Activated B cell treated with CpG ODN at 0.5 μM for 24 hours (primary cell): Measurements from ENCODE around the gene ABHD3. TPM values are rescaled to one million over a fixed set of nuclear protein-coding genes. Genes with fewer than 3 reads are reported as not detected.
A peak's percentile ranks its signal among the peaks of the same experiment; 100 is the strongest.
"Not testable (repeated sequence)": the region's sequence is repeated elsewhere in the genome, so short reads cannot be mapped to it uniquely, and the experiment has no call there.

Experiments
- ATAC-seq: fragments of 200-7000 bp; cut with Tn5 transposase; one replicate; pipeline ENCODE4 v1.10.0; 2021; ENCODE audit warnings: low read depth, mild to moderate bottlenecking, moderate library complexity
- CTCF ChIA-PET: fragments of 350-600 bp; sonication (Branson Sonifier 250); formaldehyde crosslinking; loops from one replicate; lab custom pipeline; 2021; ENCODE audit warnings: antibody characterized with exemption; lab: Charles Lee
- POLR2A ChIA-PET: fragments of 350-600 bp; sonication (Branson Sonifier 250); formaldehyde crosslinking; loops from one replicate; lab custom pipeline; 2021; ENCODE audit warnings: antibody characterized with exemption; lab: Charles Lee
- DNase-seq: peaks from one replicate; pipeline ENCODE4 v3.0.0; 2022
- H3K27ac Mint-ChIP-seq: one replicate; pipeline ENCODE4 v1.8.0; 2020; ENCODE audit warnings: mixed read lengths
- H3K27me3 Mint-ChIP-seq: one replicate; pipeline ENCODE4 v1.8.0; 2021; ENCODE audit warnings: mixed read lengths
- H3K36me3 Mint-ChIP-seq: one replicate; pipeline ENCODE4 v1.8.0; 2021; ENCODE audit warnings: low read depth, mixed read lengths
- H3K4me1 Mint-ChIP-seq: one replicate; pipeline ENCODE4 v1.8.0; 2021; ENCODE audit warnings: mixed read lengths
- H3K4me3 Mint-ChIP-seq: one replicate; pipeline ENCODE4 v1.8.0; 2020; ENCODE audit warnings: mild to moderate bottlenecking, mixed read lengths
- H3K9me3 Mint-ChIP-seq: one replicate; pipeline ENCODE4 v1.8.0; 2020; ENCODE audit warnings: mixed read lengths
- intact Hi-C: fragments of 100-400 bp; cut with micrococcal nuclease; formaldehyde crosslinking; loops from one replicate; pipeline ENCODE4 v1.15.1; 2024
- total RNA-seq: library from RNA; stranded (reverse); gene quantifications from 2 replicates; pipeline ENCODE4 v1.2.3, GENCODE V29; 2022
- TF ChIP-seq, protein P1 (sequence below): fragments of 200-600 bp; IDR thresholded peaks from one replicate; pipeline ENCODE4 v1.8.0; 2022; ENCODE audit warnings: antibody characterized with exemption, mild to moderate bottlenecking

The ABHD3 gene
- total RNA-seq, 1 donor from 2014 or later, result 29.5 TPM

GRCh38 chr18:21689736-21690135 lies 14.8 kb downstream of the ABHD3 start:
- Mint-ChIP-seq H3K4me1 (peaks cover 28% of the 10 kb centered on the region), H3K36me3 (peaks cover 39% of the 10 kb centered on the region), H3K9me3 (peaks cover 4% of the 10 kb centered on the region), H3K27me3 (no peaks in the 10 kb centered on the region), H3K27ac (no peak overlapping the region), H3K4me3 (no peak overlapping the region)
- ChIA-PET POLR2A (interaction anchor here (0.7 to 1.0 kb wide), 2 partner anchors 14 to 77 kb away, joined by 4 to 10 read pairs; no protein-coding TSS in a partner anchor), CTCF (no interaction called here)
- intact Hi-C loops, result loop anchor here (5.0 kb wide), 1 partner anchor 52 kb away; no protein-coding TSS in a partner anchor
- ATAC-seq (no peak), DNase-seq (no peak)
- TF ChIP-seq, protein P1, sequence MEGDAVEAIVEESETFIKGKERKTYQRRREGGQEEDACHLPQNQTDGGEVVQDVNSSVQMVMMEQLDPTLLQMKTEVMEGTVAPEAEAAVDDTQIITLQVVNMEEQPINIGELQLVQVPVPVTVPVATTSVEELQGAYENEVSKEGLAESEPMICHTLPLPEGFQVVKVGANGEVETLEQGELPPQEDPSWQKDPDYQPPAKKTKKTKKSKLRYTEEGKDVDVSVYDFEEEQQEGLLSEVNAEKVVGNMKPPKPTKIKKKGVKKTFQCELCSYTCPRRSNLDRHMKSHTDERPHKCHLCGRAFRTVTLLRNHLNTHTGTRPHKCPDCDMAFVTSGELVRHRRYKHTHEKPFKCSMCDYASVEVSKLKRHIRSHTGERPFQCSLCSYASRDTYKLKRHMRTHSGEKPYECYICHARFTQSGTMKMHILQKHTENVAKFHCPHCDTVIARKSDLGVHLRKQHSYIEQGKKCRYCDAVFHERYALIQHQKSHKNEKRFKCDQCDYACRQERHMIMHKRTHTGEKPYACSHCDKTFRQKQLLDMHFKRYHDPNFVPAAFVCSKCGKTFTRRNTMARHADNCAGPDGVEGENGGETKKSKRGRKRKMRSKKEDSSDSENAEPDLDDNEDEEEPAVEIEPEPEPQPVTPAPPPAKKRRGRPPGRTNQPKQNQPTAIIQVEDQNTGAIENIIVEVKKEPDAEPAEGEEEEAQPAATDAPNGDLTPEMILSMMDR, result no peak

DNA sequence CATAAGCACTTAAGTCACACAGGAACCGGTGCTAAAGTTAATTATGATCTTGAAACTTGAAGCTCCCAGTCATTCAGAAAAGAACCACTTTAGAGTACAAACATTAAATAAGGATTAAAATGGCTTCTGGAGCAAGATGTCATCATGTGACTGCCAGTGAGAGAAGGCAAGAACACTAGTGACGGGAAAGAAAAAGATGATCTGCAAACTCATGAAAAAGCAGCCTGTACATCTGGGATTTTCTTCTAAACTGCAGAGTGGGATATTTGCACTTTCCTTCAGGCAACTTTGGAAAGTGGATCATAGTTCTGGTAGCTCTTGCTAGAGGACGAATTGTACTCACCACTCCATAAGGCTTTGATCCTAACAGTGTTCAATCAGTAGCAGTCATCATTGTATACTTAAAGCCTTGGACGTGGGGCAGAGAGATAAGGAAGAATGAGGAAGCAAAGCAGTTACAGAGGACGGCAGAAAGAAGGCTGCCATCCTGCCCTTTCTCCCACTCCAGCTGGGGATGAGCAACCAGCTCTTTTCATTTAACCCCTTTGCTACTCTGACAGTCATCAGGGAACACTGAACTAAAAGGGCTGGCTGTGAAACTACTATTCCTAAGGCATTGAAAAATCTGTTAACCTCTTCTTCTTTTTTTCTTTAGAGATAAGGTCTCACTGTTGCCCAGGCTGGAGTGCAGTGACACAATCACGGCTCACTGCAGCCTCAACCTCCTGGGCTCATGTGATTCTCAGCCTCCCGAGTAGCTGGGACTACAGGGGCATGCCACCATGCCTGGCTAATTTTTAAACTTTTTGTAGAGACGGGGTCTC lies 18.1 kb downstream of the ABHD3 start:
- no peak for ATAC-seq
- Mint-ChIP-seq H3K36me3 (peaks cover 23% of the 10 kb centered on the region), H3K27ac (peak overlapping the region; percentile 88), H3K27me3 (no peaks in the 10 kb centered on the region), H3K9me3 (peaks cover 4% of the 10 kb centered on the region), H3K4me1 (peaks cover 34% of the 10 kb centered on the region), H3K4me3 (no peak overlapping the region)
- DNase-seq, result no peak
- ChIA-PET CTCF (no interaction called here), POLR2A (interaction anchor here (0.9 to 3.4 kb wide), 7 partner anchors 15 to 86 kb away, joined by 3 to 23 read pairs (median 5); partner anchors contain the start of genes ABHD3, ESCO1, MIB1 and SNRPD1)
- intact Hi-C loops, result loop anchor here (5.0 kb wide), 1 partner anchor 49 kb away; no protein-coding TSS in a partner anchor
- TF ChIP-seq, protein P1, result no peak

DNA sequence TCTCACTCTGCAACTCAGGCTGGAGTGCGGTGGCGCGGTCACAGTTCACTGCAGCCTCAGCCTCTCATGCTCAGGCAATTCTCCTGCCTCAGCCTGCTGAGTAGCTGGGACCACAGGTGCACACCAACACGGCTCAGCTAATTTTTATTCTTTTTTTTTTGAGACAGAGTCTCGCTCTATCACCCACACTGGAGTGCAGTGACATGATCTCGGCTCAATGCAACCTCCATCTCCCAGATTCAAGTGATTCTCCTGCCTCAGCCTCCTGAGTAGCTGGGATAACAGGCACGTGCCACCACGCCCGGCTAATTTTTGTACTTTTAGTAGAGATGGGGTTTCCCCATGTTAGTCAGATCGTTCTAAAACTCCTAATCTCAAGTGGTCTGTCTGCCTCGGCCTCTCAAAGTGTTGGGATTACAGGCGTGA lies 19.0 kb downstream of the ABHD3 start:
- DNase-seq (peak; percentile 27), ATAC-seq (peak; percentile 82)
- POLR2A ChIA-PET, result interaction anchor here (0.6 to 3.4 kb wide), 12 partner anchors 14 to 89 kb away, joined by 3 to 23 read pairs (median 4); partner anchors contain the start of genes ABHD3, ESCO1, MIB1 and SNRPD1
- H3K9me3 Mint-ChIP-seq, CTCF ChIA-PET, H3K27me3 Mint-ChIP-seq: not testable (repeated sequence)
- peaks cover 34% of the 10 kb centered on the region for H3K4me1 Mint-ChIP-seq
- peak overlapping the region; percentile 73 for H3K4me3 Mint-ChIP-seq
- intact Hi-C loops, result loop anchor here (1.0 to 5.0 kb wide), 4 partner anchors 19 to 73 kb away; partner anchors contain the start of genes ABHD3, MIB1 and SNRPD1
- peak overlapping the region; percentile 88 for H3K27ac Mint-ChIP-seq
- H3K36me3 Mint-ChIP-seq, result peaks cover 16% of the 10 kb centered on the region

DNA sequence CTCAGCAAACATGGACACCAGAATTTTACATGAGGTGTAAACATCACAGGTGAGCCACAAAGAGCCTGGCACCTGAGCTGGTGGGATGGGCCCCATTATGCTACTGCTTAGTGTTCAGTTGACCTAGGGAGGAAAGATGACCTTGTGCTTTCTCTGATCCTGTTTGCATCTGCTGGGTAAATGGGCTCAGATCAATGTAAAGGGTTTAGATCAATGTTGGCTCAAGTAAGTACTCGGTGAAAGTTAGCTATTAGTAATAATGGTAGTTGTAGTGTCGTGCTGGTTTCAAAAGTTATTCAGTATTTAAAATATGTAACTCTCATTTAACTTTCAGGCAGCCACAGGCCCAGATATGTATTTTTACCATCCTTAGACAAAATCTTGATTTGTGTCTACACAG lies 19.8 kb downstream of the ABHD3 start:
- intact Hi-C loops, result loop anchor here (1.0 to 5.0 kb wide), 4 partner anchors 20 to 72 kb away; partner anchors contain the start of genes ABHD3, MIB1 and SNRPD1
- no peak for DNase-seq
- Mint-ChIP-seq H3K4me1 (peaks cover 33% of the 10 kb centered on the region), H3K27ac (peak overlapping the region; percentile 88), H3K36me3 (peaks cover 13% of the 10 kb centered on the region), H3K4me3 (no peak overlapping the region), H3K9me3 (peaks cover 3% of the 10 kb centered on the region), H3K27me3 (no peaks in the 10 kb centered on the region)
- ATAC-seq, result no peak
- POLR2A ChIA-PET, result interaction anchor here (1.2 to 3.4 kb wide), 5 partner anchors 15 to 84 kb away, joined by 3 to 23 read pairs (median 13); partner anchors contain the start of genes ABHD3, ESCO1, MIB1 and SNRPD1
- CTCF ChIA-PET, result no interaction called here
- TF ChIP-seq, protein P1, result no peak

DNA sequence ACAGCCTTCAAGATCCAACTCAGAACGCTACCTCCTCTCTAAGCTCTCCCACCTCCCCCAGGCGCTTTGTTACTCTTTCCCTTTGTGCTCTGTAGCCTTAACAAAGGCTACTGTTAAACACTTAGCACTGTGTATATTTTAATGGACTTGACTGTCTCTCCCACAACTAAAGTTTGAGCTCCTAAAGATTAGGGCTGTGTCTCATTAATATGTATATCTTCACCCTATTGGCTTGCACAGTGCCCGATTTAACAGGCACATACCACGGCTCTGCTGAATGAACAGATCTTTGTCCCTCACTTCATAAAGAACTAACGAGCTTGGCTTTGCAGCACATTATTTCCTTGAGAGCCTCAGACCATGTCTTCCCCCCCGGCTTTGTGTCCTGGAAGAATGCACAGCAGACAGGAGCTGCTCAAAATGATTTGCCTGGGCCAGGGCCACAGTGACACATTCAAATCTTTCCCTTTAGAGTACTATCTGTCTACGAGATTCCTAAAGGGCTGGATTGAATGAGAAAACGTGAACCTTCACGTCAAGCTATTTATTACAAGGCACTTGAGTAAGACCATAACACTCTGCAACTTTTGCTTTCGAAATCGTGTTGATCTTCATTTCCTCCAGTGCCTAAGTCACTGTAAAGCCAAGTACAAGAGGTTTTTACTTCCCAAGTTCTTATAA lies 22.1 kb downstream of the ABHD3 start:
- ChIA-PET CTCF (interaction anchor here (2.4 kb wide), 1 partner anchor 82 kb away, joined by 7 read pairs; the partner anchor contains the start of gene ESCO1), POLR2A (interaction anchor here (0.6 to 2.0 kb wide), 6 partner anchors 18 to 82 kb away, joined by 3 to 12 read pairs (median 5); partner anchors contain the start of genes ABHD3, ESCO1, MIB1 and SNRPD1)
- Mint-ChIP-seq H3K9me3 (no peaks in the 10 kb centered on the region), H3K27me3 (no peaks in the 10 kb centered on the region), H3K4me3 (no peak overlapping the region), H3K4me1 (peaks cover 30% of the 10 kb centered on the region), H3K27ac (no peak overlapping the region), H3K36me3 (peaks cover 3% of the 10 kb centered on the region)
- DNase-seq, result no peak
- peak; percentile 54 for ATAC-seq
- TF ChIP-seq, protein P1, result no peak
- intact Hi-C loops, result no loop called here
